HG03045 (cell line): ENCODE data around the gene MPEG1.
A peak's percentile ranks its signal among the peaks of the same experiment; 100 is the strongest.

ENCODE experiments used
- ATAC-seq: cut with Tn5 transposase; IDR thresholded peaks from one replicate; pipeline ENCODE4 v1.9.1; 2021; ENCODE audit warnings: mild to moderate bottlenecking, moderate library complexity; ENCODE audit not compliant: unreplicated experiment

Gene MPEG1

GRCh38 chr11:59188954-59189353, 23.8 kb downstream of the MPEG1 start:
- ATAC-seq: no peak

GRCh38 chr11:59187587-59187986, 25.1 kb downstream of the MPEG1 start:
- no peak for ATAC-seq

GRCh38 chr11:59187035-59187434, 25.7 kb downstream of the MPEG1 start:
- no peak for ATAC-seq

DNA sequence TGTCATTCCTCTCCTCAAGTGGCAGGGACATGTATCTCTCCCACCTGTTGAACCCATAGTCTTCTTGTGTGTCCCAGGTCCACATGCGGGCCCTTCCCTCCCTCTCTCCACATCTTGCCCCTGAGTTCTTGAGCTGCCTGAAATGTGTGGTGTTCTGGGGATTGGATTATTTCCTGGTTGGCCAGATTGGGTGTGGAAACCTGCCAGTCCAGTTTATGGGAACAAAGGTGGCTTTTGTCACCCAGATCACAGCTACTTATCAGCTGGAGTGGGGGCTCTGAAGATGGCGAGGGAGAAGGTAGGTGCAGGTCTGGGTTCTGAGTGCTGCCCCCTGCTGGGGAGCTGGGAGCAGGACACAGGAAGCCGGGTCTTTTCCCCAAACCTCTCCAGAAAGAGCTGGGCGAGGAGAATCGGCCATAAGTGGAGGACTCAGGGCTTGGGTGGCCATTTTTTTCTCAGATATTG, 26.6 kb downstream of the MPEG1 start:
- no peak for ATAC-seq

- ATAC-seq: no peak
These were observed 27.3 kb downstream of the MPEG1 start for GRCh38 chr11:59185386-59185945.

- no peak for ATAC-seq
These were observed 27.9 kb downstream of the MPEG1 start for GRCh38 chr11:59184691-59185339.

DNA sequence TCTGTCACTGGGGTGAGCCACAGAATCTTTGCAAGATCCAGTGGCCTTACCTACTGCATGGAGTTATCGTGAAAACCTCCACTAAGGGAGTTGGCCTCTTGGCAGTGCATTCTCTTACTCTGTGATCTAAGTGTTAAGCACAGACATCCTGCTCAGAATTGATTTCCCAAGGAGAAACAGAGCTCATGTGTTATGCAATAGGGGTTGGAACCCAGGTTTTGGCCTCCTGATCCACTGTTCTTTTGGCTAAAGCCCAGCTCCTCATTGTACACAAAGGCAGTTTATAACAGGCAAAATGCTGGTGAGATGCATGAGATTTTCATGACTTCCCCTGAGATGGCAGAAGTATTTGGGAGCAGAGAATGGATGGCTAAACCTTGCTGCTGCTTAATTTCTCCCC, 29.0 kb downstream of the MPEG1 start:
- no peak for ATAC-seq

DNA sequence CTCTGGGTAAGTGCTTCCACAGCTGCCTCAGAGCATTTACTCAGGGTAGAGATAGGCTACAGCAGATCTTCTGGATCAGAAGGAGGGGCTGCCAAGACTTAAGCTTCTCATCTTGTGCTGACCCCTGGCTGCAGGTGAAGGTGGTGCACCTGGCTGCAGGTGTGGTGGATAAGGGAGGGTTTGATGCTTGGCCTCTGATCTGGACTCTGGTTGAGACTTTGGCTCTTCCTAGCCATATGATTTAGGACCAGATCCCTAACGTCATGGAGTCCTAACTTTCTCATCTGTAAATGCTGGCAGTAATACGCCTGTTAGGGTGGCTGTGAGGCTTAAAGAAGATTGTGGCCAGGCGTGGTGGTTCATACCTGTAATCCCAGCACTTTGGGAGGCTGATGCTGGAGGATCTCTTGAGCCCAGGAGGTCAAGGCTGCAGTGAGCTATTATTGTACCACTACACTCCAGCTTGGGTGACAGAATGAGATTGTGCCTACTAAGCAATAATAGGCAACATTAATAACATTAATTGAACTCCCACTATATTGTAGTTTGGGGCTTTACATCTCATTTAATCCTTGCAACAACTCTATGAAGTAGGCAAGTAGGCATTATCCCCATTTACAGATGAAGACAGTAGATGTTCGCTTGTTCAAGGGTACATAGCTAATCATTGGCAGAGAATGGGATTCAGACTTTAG, 30.1 kb downstream of the MPEG1 start:
- no peak for ATAC-seq

GRCh38 chr11:59181746-59182456, 30.8 kb downstream of the MPEG1 start:
- no peak for ATAC-seq

DNA sequence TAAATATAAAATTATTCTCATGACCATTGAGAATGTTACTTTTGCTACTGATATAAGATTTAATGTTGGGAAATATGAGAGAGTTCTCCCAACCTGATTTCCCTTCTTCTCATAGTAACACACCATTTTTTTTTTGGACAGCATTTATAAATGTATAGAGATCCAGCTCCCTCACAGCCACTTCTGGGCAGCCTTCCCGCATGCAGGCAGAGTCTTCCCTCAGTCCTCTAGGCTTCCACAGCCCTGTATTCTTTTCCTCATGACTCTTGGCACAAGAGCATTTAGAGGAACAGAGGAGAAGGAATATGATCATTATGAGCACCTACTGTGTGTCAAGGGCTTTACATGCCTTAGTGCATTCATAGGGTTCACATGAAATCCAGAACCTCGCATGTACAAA, 31.8 kb downstream of the MPEG1 start:
- ATAC-seq: no peak

GRCh38 chr11:59180168-59180776, 32.5 kb downstream of the MPEG1 start:
- no peak for ATAC-seq

GRCh38 chr11:59179121-59179520, 33.6 kb downstream of the MPEG1 start:
- ATAC-seq: no peak

DNA sequence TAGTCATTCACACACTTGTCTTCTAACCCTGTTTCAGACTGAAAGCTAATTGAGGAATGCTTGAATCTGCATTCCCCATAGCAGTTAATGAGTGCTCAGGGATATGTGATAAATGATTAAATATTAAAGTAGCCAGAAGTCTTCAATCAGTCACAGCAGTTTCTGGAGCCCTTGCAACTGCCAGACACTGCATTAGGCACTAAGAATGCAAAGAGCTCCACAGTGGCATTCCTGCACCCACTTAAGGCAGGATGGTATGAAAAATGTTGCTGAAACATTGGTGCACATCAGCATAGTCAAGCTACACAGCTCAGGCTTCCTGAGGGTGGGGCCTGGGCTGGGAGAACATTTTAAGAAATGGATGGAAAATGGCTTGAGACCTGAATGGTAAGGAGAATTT, 34.3 kb downstream of the MPEG1 start:
- no peak for ATAC-seq

GRCh38 chr11:59176330-59176729, 36.4 kb downstream of the MPEG1 start:
- ATAC-seq: no peak

DNA sequence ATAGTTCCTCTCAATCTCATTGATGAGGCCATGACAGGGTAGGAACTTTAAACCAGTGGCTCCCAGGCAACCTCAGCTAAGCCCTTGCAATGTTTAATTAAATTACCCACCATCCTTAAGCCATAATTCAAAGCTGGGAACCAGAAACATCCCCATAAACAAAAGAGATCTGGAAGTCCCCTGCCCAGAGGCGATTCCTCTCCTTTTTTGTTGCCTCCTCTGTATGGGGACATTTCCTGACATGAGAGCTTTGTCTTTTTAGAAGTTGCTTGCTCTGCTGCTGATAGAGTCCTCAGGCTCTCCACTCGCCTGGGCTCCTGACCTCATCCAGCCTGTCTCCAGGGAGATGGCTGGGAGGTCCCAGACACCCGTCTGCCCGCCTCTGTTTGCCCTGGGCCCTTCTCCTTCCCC, 37.6 kb downstream of the MPEG1 start:
- no peak for ATAC-seq

- no peak for ATAC-seq
These were observed 38.1 kb downstream of the MPEG1 start for GRCh38 chr11:59174664-59175033.

DNA sequence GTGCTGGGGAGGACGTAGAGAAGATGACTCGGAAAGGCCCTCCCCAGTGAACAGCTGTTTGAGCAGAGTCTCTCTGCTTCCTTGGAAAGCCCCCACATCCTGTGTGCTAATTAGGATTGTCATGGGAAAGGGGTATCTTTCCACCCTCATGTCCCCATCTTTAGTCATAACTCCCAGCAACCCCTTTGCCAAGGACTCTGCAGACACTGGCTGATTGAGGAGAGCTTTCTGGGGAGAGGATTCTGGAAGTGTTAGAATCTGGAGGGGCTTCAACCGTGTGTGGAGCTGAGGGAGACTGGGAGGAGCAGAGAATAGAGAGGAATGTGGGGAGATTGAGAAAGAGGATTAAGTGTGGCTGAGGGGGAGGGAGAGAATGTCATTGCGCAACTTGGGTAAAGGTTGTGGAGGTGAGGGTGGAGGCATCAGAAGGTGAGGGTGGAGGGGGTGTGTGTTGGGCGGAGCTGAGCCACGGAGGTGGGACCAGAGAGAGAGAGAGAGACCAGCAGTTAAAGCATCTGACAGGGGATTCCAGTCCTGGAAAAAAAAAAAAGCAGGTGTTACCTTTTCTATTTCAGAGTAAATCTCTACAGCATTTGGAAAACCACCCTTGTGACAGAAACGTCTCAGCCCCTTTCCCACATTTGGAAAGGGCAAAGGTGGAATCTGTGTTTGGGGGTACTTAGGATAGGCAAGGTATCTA, 38.6 kb downstream of the MPEG1 start:
- ATAC-seq: no peak

GRCh38 chr11:59173080-59173963, 39.4 kb downstream of the MPEG1 start:
- peak; percentile 10 for ATAC-seq

DNA sequence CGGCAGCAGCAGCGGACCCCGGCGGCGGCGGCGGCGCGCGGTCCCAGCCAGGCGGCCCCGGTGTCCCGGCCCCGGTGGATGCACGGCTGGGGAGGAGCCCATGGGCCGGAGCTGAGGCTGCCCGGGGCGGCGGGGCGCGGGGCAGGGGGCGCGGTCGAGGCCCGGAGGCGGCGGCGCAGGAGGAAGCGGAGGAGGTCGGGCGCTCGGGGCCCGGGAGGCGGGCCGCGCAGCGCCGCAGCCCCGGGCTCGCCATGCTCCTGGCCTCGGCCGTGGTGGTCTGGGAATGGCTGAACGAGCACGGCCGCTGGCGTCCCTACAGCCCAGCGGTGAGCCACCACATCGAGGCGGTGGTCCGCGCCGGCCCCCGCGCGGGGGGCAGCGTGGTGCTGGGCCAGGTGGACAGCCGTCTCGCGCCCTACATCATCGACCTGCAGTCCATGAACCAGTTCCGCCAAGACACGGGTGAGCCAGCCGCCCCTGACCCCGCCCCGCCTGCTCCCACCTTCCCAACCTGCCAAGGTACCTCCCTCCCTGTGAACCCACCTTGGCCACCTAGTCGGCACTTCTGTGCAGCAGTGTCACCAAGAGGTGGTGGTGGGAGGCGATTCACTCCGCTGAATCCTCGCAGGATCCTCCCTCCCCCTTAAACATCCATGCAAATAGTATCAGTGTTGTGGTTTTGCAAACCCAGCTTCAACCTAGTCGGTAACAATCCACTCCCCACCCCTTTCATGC, 40.2 kb downstream of the MPEG1 start:
- peak; percentile 24 for ATAC-seq
